ENCODE data around the gene ZNF761.
"Not testable (repeated sequence)": the region's sequence is repeated elsewhere in the genome, so short reads cannot be mapped to it uniquely, and the experiment has no call there.

Gene ZNF761

GRCh38 chr19:53485046-53486004, 53.5 kb downstream of the ZNF761 start:
- Histone ChIP-seq H3K4me1 (ENCODE audit: insufficient read depth, low read length, severe bottlenecking) (no peaks in the 10 kb centered on the region), H3K4me2 (ENCODE audit: low read length) (no peak overlapping the region), H3K27me3 (ENCODE audit: insufficient read depth, low read length) (no peaks in the 10 kb centered on the region), H3K4me3 (ENCODE audit: low read depth, low read length, poor library complexity, severe bottlenecking) (no peak overlapping the region), H4K20me1 (ENCODE audit: insufficient read depth, low read length) (no peaks in the 10 kb centered on the region), H3K79me2 (ENCODE audit: insufficient read depth, low read length) (no peaks in the 10 kb centered on the region), H3K9me3 (ENCODE audit: low read length) (no peaks in the 10 kb centered on the region), H3F3A (ENCODE audit: insufficient read depth, low read length) (no peaks in the 10 kb centered on the region), H3K9me2 (ENCODE audit: low read depth, low read length) (no peaks in the 10 kb centered on the region), H3K36me3 (ENCODE audit: insufficient read depth, low read length) (peaks cover 69% of the 10 kb centered on the region), H2AFZ (ENCODE audit: low read length) (no peak overlapping the region), H3K27ac (ENCODE audit: low read depth, low read length, poor library complexity, severe bottlenecking) (no peak overlapping the region), H3K9ac (ENCODE audit: low read length) (no peak overlapping the region)
- TF ChIP-seq CTCF (IDR thresholded peaks at IDR 0.05; ENCODE audit: low read length) = no peak
- no peak for TF ChIP-seq EZH2 (IDR thresholded peaks at IDR 0.05; ENCODE audit: borderline replicate concordance, low read length)

- no peaks in the 10 kb centered on the region for H3K79me2 ChIP-seq (ENCODE audit: insufficient read depth, low read length)
- peaks cover 60% of the 10 kb centered on the region for H3K36me3 ChIP-seq (ENCODE audit: insufficient read depth, low read length)
- peaks cover 19% of the 10 kb centered on the region for H3K9me3 ChIP-seq (ENCODE audit: low read length)
- no peak overlapping the region for H2AFZ ChIP-seq (ENCODE audit: low read length)
- no peak overlapping the region for H3K4me3 ChIP-seq (ENCODE audit: low read depth, low read length, poor library complexity, severe bottlenecking)
- no peak overlapping the region for H3K4me2 ChIP-seq (ENCODE audit: low read length)
- no peaks in the 10 kb centered on the region for H3K27me3 ChIP-seq (ENCODE audit: insufficient read depth, low read length)
- no peaks in the 10 kb centered on the region for H4K20me1 ChIP-seq (ENCODE audit: insufficient read depth, low read length)
- H3K27ac ChIP-seq (ENCODE audit: low read depth, low read length, poor library complexity, severe bottlenecking) = no peak overlapping the region
- H3K9ac ChIP-seq (ENCODE audit: low read length) = no peak overlapping the region
- H3K4me1 ChIP-seq (ENCODE audit: insufficient read depth, low read length, severe bottlenecking) = no peaks in the 10 kb centered on the region
- no peaks in the 10 kb centered on the region for H3F3A ChIP-seq (ENCODE audit: insufficient read depth, low read length)
- H3K9me2 ChIP-seq (ENCODE audit: low read depth, low read length) = no peaks in the 10 kb centered on the region
- no peak for TF ChIP-seq CTCF (IDR thresholded peaks at IDR 0.05; ENCODE audit: low read length)
Measured at GRCh38 chr19:53492153-53492552, 60.4 kb downstream of the ZNF761 start.

GRCh38 chr19:53497311-53498023, 65.7 kb downstream of the ZNF761 start:
- H3K9me2 ChIP-seq (ENCODE audit: low read depth, low read length); H3K4me1 ChIP-seq (ENCODE audit: insufficient read depth, low read length, severe bottlenecking); H3K36me3 ChIP-seq (ENCODE audit: insufficient read depth, low read length); H3K79me2 ChIP-seq (ENCODE audit: insufficient read depth, low read length); H3K4me2 ChIP-seq (ENCODE audit: low read length); H3F3A ChIP-seq (ENCODE audit: insufficient read depth, low read length); H3K27me3 ChIP-seq (ENCODE audit: insufficient read depth, low read length); H3K9ac ChIP-seq (ENCODE audit: low read length); H4K20me1 ChIP-seq (ENCODE audit: insufficient read depth, low read length); H2AFZ ChIP-seq (ENCODE audit: low read length); H3K4me3 ChIP-seq (ENCODE audit: low read depth, low read length, poor library complexity, severe bottlenecking); H3K9me3 ChIP-seq (ENCODE audit: low read length); H3K27ac ChIP-seq (ENCODE audit: low read depth, low read length, poor library complexity, severe bottlenecking): not testable (repeated sequence)

GRCh38 chr19:53498024-53498395, 66.2 kb downstream of the ZNF761 start:
- not testable (repeated sequence) for H3K9me3 ChIP-seq (ENCODE audit: low read length); H3K4me1 ChIP-seq (ENCODE audit: insufficient read depth, low read length, severe bottlenecking); H3K9me2 ChIP-seq (ENCODE audit: low read depth, low read length); H3K4me2 ChIP-seq (ENCODE audit: low read length); H4K20me1 ChIP-seq (ENCODE audit: insufficient read depth, low read length); H2AFZ ChIP-seq (ENCODE audit: low read length); H3K4me3 ChIP-seq (ENCODE audit: low read depth, low read length, poor library complexity, severe bottlenecking); H3K27me3 ChIP-seq (ENCODE audit: insufficient read depth, low read length); H3K9ac ChIP-seq (ENCODE audit: low read length); H3K36me3 ChIP-seq (ENCODE audit: insufficient read depth, low read length); H3K27ac ChIP-seq (ENCODE audit: low read depth, low read length, poor library complexity, severe bottlenecking); H3K79me2 ChIP-seq (ENCODE audit: insufficient read depth, low read length); H3F3A ChIP-seq (ENCODE audit: insufficient read depth, low read length)

GRCh38 chr19:53503151-53503550, 71.4 kb downstream of the ZNF761 start:
- not testable (repeated sequence) for H3K9me3 ChIP-seq (ENCODE audit: low read length); H3K79me2 ChIP-seq (ENCODE audit: insufficient read depth, low read length); H3K4me2 ChIP-seq (ENCODE audit: low read length); H3K4me3 ChIP-seq (ENCODE audit: low read depth, low read length, poor library complexity, severe bottlenecking); H2AFZ ChIP-seq (ENCODE audit: low read length); H3K9me2 ChIP-seq (ENCODE audit: low read depth, low read length); H3K27me3 ChIP-seq (ENCODE audit: insufficient read depth, low read length); H3F3A ChIP-seq (ENCODE audit: insufficient read depth, low read length); H4K20me1 ChIP-seq (ENCODE audit: insufficient read depth, low read length); H3K36me3 ChIP-seq (ENCODE audit: insufficient read depth, low read length); H3K27ac ChIP-seq (ENCODE audit: low read depth, low read length, poor library complexity, severe bottlenecking); H3K9ac ChIP-seq (ENCODE audit: low read length); H3K4me1 ChIP-seq (ENCODE audit: insufficient read depth, low read length, severe bottlenecking)
